COLO668 (cell line): ENCODE data around the gene PTRH1.
"Not testable (repeated sequence)": the region's sequence is repeated elsewhere in the genome, so short reads cannot be mapped to it uniquely, and the experiment has no call there.

Experiments
- DNase-seq: peaks from one replicate; lab custom pipeline; 2025; ENCODE audit not compliant: unreplicated experiment; lab: John Stamatoyannopoulos, UW

PTRH1 gene

GRCh38 chr9:127715470-127716337 is at the start of gene PTRH1, which contains the start of gene TTC16:
PTRH1 (minus strand) TSS chr9:127715663; CDS start chr9:127715639, 24 bp downstream.
TTC16 (plus strand) TSS chr9:127716079; CDS start chr9:127716146, 67 bp downstream.
- peak; percentile 97 for DNase-seq

- DNase-seq, result peak; percentile 39
Measured at GRCh38 chr9:127763918-127764384, 48.5 kb upstream of the PTRH1 start.

GRCh38 chr9:127762111-127762676 is 46.7 kb upstream of the PTRH1 start:
- DNase-seq, result no peak

- no peak for DNase-seq
Measured at GRCh38 chr9:127761491-127761956, 46.1 kb upstream of the PTRH1 start.

GRCh38 chr9:127761061-127761460 is 45.6 kb upstream of the PTRH1 start:
- DNase-seq, result no peak

- no peak for DNase-seq
Measured at GRCh38 chr9:127758843-127759242, 43.4 kb upstream of the PTRH1 start.

- not testable (repeated sequence) for DNase-seq
Measured at GRCh38 chr9:127756776-127757175, 41.3 kb upstream of the PTRH1 start.

GRCh38 chr9:127756233-127756632 is 40.8 kb upstream of the PTRH1 start:
- no peak for DNase-seq

- DNase-seq, result peak; percentile 13
Measured at GRCh38 chr9:127755061-127756060, 39.9 kb upstream of the PTRH1 start.

GRCh38 chr9:127754099-127755060 is 38.9 kb upstream of the PTRH1 start:
- peak; percentile 43 for DNase-seq

GRCh38 chr9:127753622-127754021 is 38.2 kb upstream of the PTRH1 start:
- no peak for DNase-seq

GRCh38 chr9:127753148-127753547 is 37.7 kb upstream of the PTRH1 start:
- DNase-seq, result no peak

- DNase-seq, result no peak
Measured at GRCh38 chr9:127751269-127752054, 36.0 kb upstream of the PTRH1 start.

GRCh38 chr9:127749090-127749787 is 33.8 kb upstream of the PTRH1 start:
- DNase-seq, result no peak

- DNase-seq, result peak; percentile 27
Measured at GRCh38 chr9:127746959-127747569, 31.6 kb upstream of the PTRH1 start.

GRCh38 chr9:127744398-127745110 is 29.1 kb upstream of the PTRH1 start:
- DNase-seq, result no peak

GRCh38 chr9:127742435-127743088 is 27.1 kb upstream of the PTRH1 start:
- DNase-seq, result peak; percentile 87
